A549 (cell line): ENCODE measurements around the gene CD46. TPM values are rescaled to one million over a fixed set of nuclear protein-coding genes. Genes with fewer than 3 reads are reported as not detected.

Experiments
- ATAC-seq, 2 experiments: fragments of 200-7000 bp in 1 of 2; fragments of >200 bp in 1 of 2; cut with Nextera tagmentation in 1 of 2; cut with Tn5 transposase in 1 of 2; 3 replicates each; pipeline versions ENCODE4 v1.8.0 to v1.9.1; 2018 to 2020; ENCODE audit warnings: mild to moderate bottlenecking in 1 of 2, moderate library complexity in 1 of 2
- CTCF ChIA-PET: fragments of 300-600 bp; sonication (Branson Sonifier 250); formaldehyde crosslinking; extraction: SDS; loops from one replicate; lab custom pipeline; 2021; ENCODE audit warnings: antibody characterized with exemption, inconsistent platforms; lab: Yijun Ruan, JAX
- POLR2A ChIA-PET: fragments of 350-600 bp; formaldehyde crosslinking; extraction: SDS; loops from one replicate; lab custom pipeline; 2021; ENCODE audit warnings: antibody characterized with exemption, inconsistent platforms; lab: Yijun Ruan, JAX
- DNase-seq, 2 experiments: peaks; one replicate each; pipeline versions ENCODE4 v3.0.0 to v3.0.0-alpha.2; 2011 to 2016; ENCODE audit warnings: low read depth in 1 of 2, low spot score in 1 of 2
- FAIRE-seq: peaks from 2 replicates; lab custom pipeline; 2011; peaks lifted over from hg19 to GRCh38; lab: Jason Lieb, UNC
- H3K27ac ChIP-seq, 2 experiments: fragments of >200 bp; sonication (Bioruptor Twin); formaldehyde crosslinking; 3 replicates each; pipeline ENCODE4 v1.5.1; 2016 to 2017
- H3K4me1 ChIP-seq: fragments of >200 bp; sonication (Bioruptor Twin); formaldehyde crosslinking; 3 replicates; pipeline ENCODE4 v1.6.1; 2016
- H3K4me2 ChIP-seq: fragments of >200 bp; sonication (Bioruptor Twin); formaldehyde crosslinking; 3 replicates; pipeline ENCODE4 v1.6.1; 2016
- H3K4me3 ChIP-seq: fragments of >200 bp; sonication (Bioruptor Twin); formaldehyde crosslinking; 3 replicates; pipeline ENCODE4 v1.5.1; 2016
- H3K9me3 ChIP-seq: fragments of >200 bp; sonication (Bioruptor Twin); formaldehyde crosslinking; 3 replicates; pipeline ENCODE4 v1.6.1; 2016
- ATOH8 ChIP-seq: fragments of 250-450 bp; sonication (Bioruptor Pico); IDR thresholded peaks from 2 replicates; pipeline ENCODE4 v1.5.0; 2020; ENCODE audit warnings: low read depth, mild to moderate bottlenecking, moderate library complexity
- BHLHE40 ChIP-seq: IDR thresholded peaks from 2 replicates; pipeline ENCODE4 v1.6.1; 2012; ENCODE audit warnings: low read depth, low read length, inconsistent platforms
- CBX2 ChIP-seq: fragments of 200-600 bp; sonication (generic); IDR thresholded peaks from 2 replicates; pipeline ENCODE4 v1.6.1; 2016; ENCODE audit warnings: low read depth, mild to moderate bottlenecking, borderline replicate concordance
- CBX8 ChIP-seq: fragments of 200-600 bp; sonication (generic); IDR thresholded peaks from 2 replicates; pipeline ENCODE4 v1.6.1; 2016
- CHD4 ChIP-seq: fragments of 200-600 bp; sonication (generic); IDR thresholded peaks from 2 replicates; pipeline ENCODE4 v1.6.1; 2016; ENCODE audit warnings: antibody characterized with exemption, mild to moderate bottlenecking, borderline replicate concordance
- EHF ChIP-seq: fragments of 250-450 bp; sonication (Bioruptor Pico); IDR thresholded peaks from 2 replicates; pipeline ENCODE4 v1.5.0; 2020; ENCODE audit warnings: mild to moderate bottlenecking
- FOSL2 ChIP-seq, 2 experiments: fragments of 450-650 bp in 1 of 2; fragments of >200 bp in 1 of 2; sonication (Bioruptor Twin) in 1 of 2; formaldehyde crosslinking; IDR thresholded peaks; 2 replicates each; pipeline versions ENCODE4 v1.5.0 to v1.6.1; 2016 to 2020; ENCODE audit warnings: mild to moderate bottlenecking in 1 of 2, moderate library complexity in 1 of 2
- FOXS1 ChIP-seq: fragments of 250-450 bp; sonication (Bioruptor Pico); IDR thresholded peaks from 2 replicates; pipeline ENCODE4 v1.5.0; 2020; ENCODE audit warnings: mild to moderate bottlenecking, moderate library complexity
- GATA3 ChIP-seq: IDR thresholded peaks from 2 replicates; pipeline ENCODE4 v1.6.1; 2012; ENCODE audit warnings: borderline replicate concordance
- HES2 ChIP-seq: fragments of >200 bp; sonication (Bioruptor Twin); formaldehyde crosslinking; IDR thresholded peaks from 2 replicates; pipeline ENCODE4 v1.6.1; 2016
- HEYL ChIP-seq: fragments of 250-450 bp; sonication (Bioruptor Pico); IDR thresholded peaks from 2 replicates; pipeline ENCODE4 v1.8.0; 2021; ENCODE audit warnings: mild to moderate bottlenecking, moderate library complexity
- HMGXB4 ChIP-seq: fragments of 250-450 bp; sonication (Bioruptor Pico); IDR thresholded peaks from 2 replicates; pipeline ENCODE4 v1.5.0; 2021; ENCODE audit warnings: mild to moderate bottlenecking, moderate library complexity, borderline replicate concordance
- HOXB13 ChIP-seq: fragments of 250-450 bp; sonication (Bioruptor Pico); IDR thresholded peaks from 2 replicates; pipeline ENCODE4 v1.5.0; 2020; ENCODE audit warnings: low read depth, mild to moderate bottlenecking, moderate library complexity
- JUN ChIP-seq, 2 experiments: fragments of >200 bp; sonication (Bioruptor Twin); formaldehyde crosslinking; IDR thresholded peaks; 2 replicates in 1 of 2; 3 replicates in 1 of 2; pipeline ENCODE4 v1.6.1; 2016 to 2017
- JUNB ChIP-seq: fragments of >200 bp; sonication (Bioruptor Twin); formaldehyde crosslinking; IDR thresholded peaks from 2 replicates; pipeline ENCODE4 v1.6.1; 2016
- KDM1A ChIP-seq: fragments of 200-600 bp; sonication (generic); IDR thresholded peaks from 2 replicates; pipeline ENCODE4 v1.6.1; 2016; ENCODE audit warnings: low read depth, mild to moderate bottlenecking
- KDM5A ChIP-seq: fragments of 200-600 bp; sonication (generic); IDR thresholded peaks from 2 replicates; pipeline ENCODE4 v1.6.1; 2016; ENCODE audit warnings: antibody characterized with exemption, mild to moderate bottlenecking
- MAZ ChIP-seq: fragments of 150-350 bp; IDR thresholded peaks from 2 replicates; pipeline ENCODE4 v1.6.1; 2014; ENCODE audit warnings: antibody characterized with exemption, low read depth, low read length, borderline replicate concordance
- MYC ChIP-seq: IDR thresholded peaks from 2 replicates; pipeline ENCODE4 v1.6.1; 2012; ENCODE audit warnings: mild to moderate bottlenecking, inconsistent platforms, low read length, improper control_type of control experiment, borderline replicate concordance
- POLR2A ChIP-seq: IDR thresholded peaks from 2 replicates; pipeline ENCODE4 v1.6.1; 2012; ENCODE audit warnings: mild to moderate bottlenecking, low read length
- POLR2AphosphoS2 ChIP-seq: conservative IDR thresholded peaks from 2 replicates; pipeline ENCODE4 v1.6.1; 2012; ENCODE audit warnings: low read length, improper control_type of control experiment, inconsistent platforms
- RAD21 ChIP-seq, 2 experiments: fragments of >200 bp in 1 of 2; sonication (Bioruptor Twin) in 1 of 2; formaldehyde crosslinking in 1 of 2; IDR thresholded peaks in 1 of 2; conservative IDR thresholded peaks in 1 of 2; 2 replicates in 1 of 2; 3 replicates in 1 of 2; pipeline ENCODE4 v1.6.1; 2012 to 2018; ENCODE audit warnings: inconsistent platforms in 1 of 2
- RCOR1 ChIP-seq: fragments of 150-350 bp; IDR thresholded peaks from 2 replicates; pipeline ENCODE4 v1.6.1; 2014; ENCODE audit warnings: antibody characterized with exemption, low read length, low read depth
- REST ChIP-seq: fragments of 200-600 bp; sonication (generic); IDR thresholded peaks from 2 replicates; pipeline ENCODE4 v1.6.1; 2016; ENCODE audit warnings: antibody characterized with exemption, mild to moderate bottlenecking, moderate library complexity
- RNF2 ChIP-seq: fragments of 200-600 bp; sonication (generic); IDR thresholded peaks from 2 replicates; pipeline ENCODE4 v1.6.1; 2016; ENCODE audit warnings: low read depth, mild to moderate bottlenecking, antibody characterized with exemption, moderate library complexity, borderline replicate concordance
- SREBF2 ChIP-seq: fragments of 450-650 bp; IDR thresholded peaks from 2 replicates; pipeline ENCODE4 v1.6.1; 2014; ENCODE audit warnings: mild to moderate bottlenecking, moderate library complexity
- ZC3H11A ChIP-seq: fragments of 450-650 bp; IDR thresholded peaks from 2 replicates; pipeline ENCODE4 v1.6.1; 2014; ENCODE audit warnings: antibody characterized with exemption, mild to moderate bottlenecking
- ZSCAN20 ChIP-seq: fragments of 250-450 bp; sonication (Bioruptor Pico); IDR thresholded peaks from 2 replicates; pipeline ENCODE4 v1.8.0; 2022; ENCODE audit warnings: mild to moderate bottlenecking, moderate library complexity
- WGBS: methylation state at CpG from one replicate; pipeline ENCODE4 v1.1.6; 2017; ENCODE audit errors: missing lambda C conversion rate; 5-methylcytosine and 5-hydroxymethylcytosine counted together
- polyA plus RNA-seq, 4 experiments: library from polyadenylated mRNA; depleted of rRNA in 3 of 4; stranded (reverse); fragments of >200 nt; fragmentation: RNase III in 1 of 4; extraction: RNeasy Plus Mini Kit Qiagen cat#74134 plus additional on column Dnase treatment in 1 of 4; gene quantifications; 2 replicates in 3 of 4; 3 replicates in 1 of 4; pipeline ENCODE4 v1.2.3, GENCODE V29; 2011 to 2017
- TF ChIP-seq, protein P1 (sequence below): fragments of >200 bp; sonication (Bioruptor Twin); formaldehyde crosslinking; IDR thresholded peaks from 3 replicates; pipeline ENCODE4 v1.6.1; 2016
- TF ChIP-seq, protein P2 (sequence below): IDR thresholded peaks from 2 replicates; pipeline ENCODE4 v1.6.1; 2012

CD46 gene
- polyA plus RNA-seq, 2 of the 4 experiments (the other 2 are of a cell fraction): 142 to 239 TPM

- TF ChIP-seq, protein P1, sequence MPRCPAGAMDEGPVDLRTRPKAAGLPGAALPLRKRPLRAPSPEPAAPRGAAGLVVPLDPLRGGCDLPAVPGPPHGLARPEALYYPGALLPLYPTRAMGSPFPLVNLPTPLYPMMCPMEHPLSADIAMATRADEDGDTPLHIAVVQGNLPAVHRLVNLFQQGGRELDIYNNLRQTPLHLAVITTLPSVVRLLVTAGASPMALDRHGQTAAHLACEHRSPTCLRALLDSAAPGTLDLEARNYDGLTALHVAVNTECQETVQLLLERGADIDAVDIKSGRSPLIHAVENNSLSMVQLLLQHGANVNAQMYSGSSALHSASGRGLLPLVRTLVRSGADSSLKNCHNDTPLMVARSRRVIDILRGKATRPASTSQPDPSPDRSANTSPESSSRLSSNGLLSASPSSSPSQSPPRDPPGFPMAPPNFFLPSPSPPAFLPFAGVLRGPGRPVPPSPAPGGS: no peak
- TF ChIP-seq RAD21 (conservative IDR thresholded peaks at IDR 0.05 in 1 of 2, IDR thresholded peaks at IDR 0.05 in 1 of 2) (no peak), ZSCAN20 (CRISPR knock-in tag) (no peak), ZC3H11A (no peak), FOXS1 (CRISPR knock-in tag) (no peak), GATA3 (no peak), POLR2AphosphoS2 (no peak), BHLHE40 (no peak), CBX8 (no peak), MYC (no peak), KDM1A (no peak), SREBF2 (no peak), RCOR1 (no peak), REST (no peak), FOSL2 (IDR thresholded peaks at IDR 0.05) (no peak), FOSL2 (CRISPR knock-in tag; IDR thresholded peaks at IDR 0.05) (no peak), POLR2A (no peak), JUNB (no peak), HMGXB4 (CRISPR knock-in tag) (no peak)
- TF ChIP-seq, protein P2, sequence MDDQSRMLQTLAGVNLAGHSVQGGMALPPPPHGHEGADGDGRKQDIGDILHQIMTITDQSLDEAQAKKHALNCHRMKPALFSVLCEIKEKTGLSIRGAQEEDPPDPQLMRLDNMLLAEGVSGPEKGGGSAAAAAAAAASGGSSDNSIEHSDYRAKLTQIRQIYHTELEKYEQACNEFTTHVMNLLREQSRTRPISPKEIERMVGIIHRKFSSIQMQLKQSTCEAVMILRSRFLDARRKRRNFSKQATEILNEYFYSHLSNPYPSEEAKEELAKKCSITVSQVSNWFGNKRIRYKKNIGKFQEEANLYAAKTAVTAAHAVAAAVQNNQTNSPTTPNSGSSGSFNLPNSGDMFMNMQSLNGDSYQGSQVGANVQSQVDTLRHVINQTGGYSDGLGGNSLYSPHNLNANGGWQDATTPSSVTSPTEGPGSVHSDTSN: no peak
- TF ChIP-seq, all 56 proteins: peak for 0
- Histone ChIP-seq H3K4me1 (no peaks in the 10 kb centered on the region), H3K4me3 (no peak overlapping the region), H3K27ac (no peak overlapping the region), H3K4me2 (no peak overlapping the region), H3K9me3 (no peaks in the 10 kb centered on the region; the same call in 2 of the 3 replicates)
- ChIA-PET CTCF (interaction anchor here (0.6 kb wide), 1 partner anchor 18 kb away, joined by 4 read pairs; no protein-coding TSS in a partner anchor), POLR2A (interaction anchor here (0.6 kb wide), 1 partner anchor 18 kb away, joined by 3 read pairs; no protein-coding TSS in a partner anchor)
- no peak for FAIRE-seq
- no peak for DNase-seq
- ATAC-seq: no peak
These were observed 27.2 kb downstream of the CD46 start for GRCh38 chr1:207779008-207779407.

DNA sequence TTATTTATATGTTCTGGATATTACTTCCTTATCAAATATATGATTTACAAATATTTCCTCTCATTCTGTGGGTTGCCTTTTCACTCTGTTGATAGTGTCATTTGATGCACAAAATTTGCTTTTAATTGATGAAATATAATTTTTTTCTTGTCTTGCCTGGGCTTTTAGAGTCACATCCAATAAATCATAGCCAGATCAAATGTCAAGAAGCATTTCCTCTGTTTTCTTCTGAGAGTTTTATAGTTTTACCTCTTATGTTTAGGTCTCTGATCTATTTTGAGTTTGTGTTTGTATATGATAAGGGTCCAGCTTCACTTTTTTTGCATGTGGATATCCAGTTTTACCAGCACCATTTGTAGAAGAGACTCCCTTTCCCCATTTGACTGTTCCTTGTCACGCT, 29.5 kb downstream of the CD46 start:
- TF ChIP-seq CHD4 (no peak), HOXB13 (CRISPR knock-in tag) (no peak), EHF (no peak), HEYL (CRISPR knock-in tag) (no peak), ZSCAN20 (CRISPR knock-in tag) (no peak), CBX2 (no peak), FOSL2 (IDR thresholded peaks at IDR 0.05) (no peak), FOSL2 (CRISPR knock-in tag; IDR thresholded peaks at IDR 0.05) (no peak), HES2 (no peak), MAZ (no peak), RAD21 (conservative IDR thresholded peaks at IDR 0.05 in 1 of 2, IDR thresholded peaks at IDR 0.05 in 1 of 2) (no peak), JUN (IDR thresholded peaks at IDR 0.05) (no peak), RNF2 (no peak), ATOH8 (CRISPR knock-in tag) (no peak), KDM5A (no peak)
- no peak overlapping the region for H3K4me2 ChIP-seq
- ATAC-seq: no peak
- 94% methylated on average over 1 of the region's 1 CpG for whole genome bisulfite sequencing
- FAIRE-seq: no peak
- H3K27ac ChIP-seq: no peak overlapping the region
- CTCF ChIA-PET: interaction anchor here (0.6 kb wide), 1 partner anchor 16 kb away, joined by 3 read pairs; no protein-coding TSS in a partner anchor
- H3K9me3 ChIP-seq: no peaks in the 10 kb centered on the region; the same call in 2 of the 3 replicates
- no peaks in the 10 kb centered on the region for H3K4me1 ChIP-seq
- H3K4me3 ChIP-seq: no peak overlapping the region
- no peak for DNase-seq
- POLR2A ChIA-PET: no interaction called here
